ENCODE data around the gene UNC13A. TPM values are rescaled to one million over a fixed set of nuclear protein-coding genes. Genes with fewer than 3 reads are reported as not detected.

The UNC13A gene
- total RNA-seq, 4 donors from 2014 or later: 0.16 TPM; not detected in 3

GRCh38 chr19:17581211-17581874, 106.8 kb downstream of the UNC13A start:
- H3K36me3 ChIP-seq: peaks cover 48% of the 10 kb centered on the region
- H3K4me3 ChIP-seq: no peak overlapping the region
- H3K27me3 ChIP-seq: no peaks in the 10 kb centered on the region
- TF ChIP-seq, protein P1, sequence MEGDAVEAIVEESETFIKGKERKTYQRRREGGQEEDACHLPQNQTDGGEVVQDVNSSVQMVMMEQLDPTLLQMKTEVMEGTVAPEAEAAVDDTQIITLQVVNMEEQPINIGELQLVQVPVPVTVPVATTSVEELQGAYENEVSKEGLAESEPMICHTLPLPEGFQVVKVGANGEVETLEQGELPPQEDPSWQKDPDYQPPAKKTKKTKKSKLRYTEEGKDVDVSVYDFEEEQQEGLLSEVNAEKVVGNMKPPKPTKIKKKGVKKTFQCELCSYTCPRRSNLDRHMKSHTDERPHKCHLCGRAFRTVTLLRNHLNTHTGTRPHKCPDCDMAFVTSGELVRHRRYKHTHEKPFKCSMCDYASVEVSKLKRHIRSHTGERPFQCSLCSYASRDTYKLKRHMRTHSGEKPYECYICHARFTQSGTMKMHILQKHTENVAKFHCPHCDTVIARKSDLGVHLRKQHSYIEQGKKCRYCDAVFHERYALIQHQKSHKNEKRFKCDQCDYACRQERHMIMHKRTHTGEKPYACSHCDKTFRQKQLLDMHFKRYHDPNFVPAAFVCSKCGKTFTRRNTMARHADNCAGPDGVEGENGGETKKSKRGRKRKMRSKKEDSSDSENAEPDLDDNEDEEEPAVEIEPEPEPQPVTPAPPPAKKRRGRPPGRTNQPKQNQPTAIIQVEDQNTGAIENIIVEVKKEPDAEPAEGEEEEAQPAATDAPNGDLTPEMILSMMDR (IDR thresholded peaks at IDR 0.05): no peak
- no peak for TF ChIP-seq POLR2A (IDR thresholded peaks at IDR 0.05)
- no peak for TF ChIP-seq EP300 (IDR thresholded peaks at IDR 0.05)
- no peak for TF ChIP-seq POLR2AphosphoS5 (IDR thresholded peaks at IDR 0.05)
- no peak for DNase-seq (ENCODE audit: low spot score in 2 of 2)
- 87% methylated on average over 15 of the region's 19 CpGs for WGBS
- H3K27ac ChIP-seq: no peak overlapping the region
- H3K4me1 ChIP-seq: peaks cover 24% of the 10 kb centered on the region
- no peaks in the 10 kb centered on the region for H3K9me3 ChIP-seq

DNA sequence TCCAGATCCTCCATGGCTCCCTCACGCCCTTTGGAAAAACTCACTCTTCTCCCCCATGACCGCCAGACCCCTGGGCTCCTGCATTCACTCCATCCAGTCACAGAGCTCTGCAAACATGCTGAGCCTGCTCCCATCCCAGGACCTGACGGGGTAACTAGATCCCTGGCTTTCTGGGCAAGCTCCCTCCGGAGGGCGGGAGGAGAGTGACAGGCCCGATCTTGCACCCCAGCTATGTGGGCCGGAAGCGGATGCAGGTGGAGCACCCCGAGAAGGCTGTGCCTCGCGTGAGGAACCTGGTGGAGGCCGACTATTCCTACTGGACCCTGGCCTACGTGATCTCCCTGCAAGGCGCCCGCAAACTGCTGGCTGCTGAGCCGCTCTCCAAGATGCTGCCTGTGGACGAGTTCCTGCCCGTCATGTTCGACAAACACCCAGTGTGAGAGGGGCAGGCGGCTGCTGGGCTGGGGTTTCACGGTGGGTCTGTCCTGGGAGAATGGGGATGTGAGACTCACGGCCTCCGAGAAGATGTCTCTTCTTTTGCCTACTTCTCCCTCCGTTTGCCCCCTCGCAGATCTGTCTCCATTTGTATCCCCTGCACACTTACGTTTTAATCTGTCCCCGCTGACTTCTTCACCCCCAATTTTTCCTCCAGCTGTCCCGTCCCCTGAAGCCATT, 107.5 kb downstream of the UNC13A start:
- Histone ChIP-seq H3K4me1 (peaks cover 25% of the 10 kb centered on the region), H3K27me3 (no peaks in the 10 kb centered on the region), H3K4me3 (no peak overlapping the region), H3K27ac (no peak overlapping the region), H3K36me3 (peaks cover 50% of the 10 kb centered on the region), H3K9me3 (no peaks in the 10 kb centered on the region)
- TF ChIP-seq, protein P1 (IDR thresholded peaks at IDR 0.05): no peak
- TF ChIP-seq POLR2A (IDR thresholded peaks at IDR 0.05): no peak
- TF ChIP-seq EP300 (IDR thresholded peaks at IDR 0.05): no peak
- no peak for TF ChIP-seq POLR2AphosphoS5 (IDR thresholded peaks at IDR 0.05)
- WGBS: 75% methylated on average over 23 of the region's 28 CpGs
- DNase-seq (ENCODE audit: low spot score in 2 of 2): no peak

DNA sequence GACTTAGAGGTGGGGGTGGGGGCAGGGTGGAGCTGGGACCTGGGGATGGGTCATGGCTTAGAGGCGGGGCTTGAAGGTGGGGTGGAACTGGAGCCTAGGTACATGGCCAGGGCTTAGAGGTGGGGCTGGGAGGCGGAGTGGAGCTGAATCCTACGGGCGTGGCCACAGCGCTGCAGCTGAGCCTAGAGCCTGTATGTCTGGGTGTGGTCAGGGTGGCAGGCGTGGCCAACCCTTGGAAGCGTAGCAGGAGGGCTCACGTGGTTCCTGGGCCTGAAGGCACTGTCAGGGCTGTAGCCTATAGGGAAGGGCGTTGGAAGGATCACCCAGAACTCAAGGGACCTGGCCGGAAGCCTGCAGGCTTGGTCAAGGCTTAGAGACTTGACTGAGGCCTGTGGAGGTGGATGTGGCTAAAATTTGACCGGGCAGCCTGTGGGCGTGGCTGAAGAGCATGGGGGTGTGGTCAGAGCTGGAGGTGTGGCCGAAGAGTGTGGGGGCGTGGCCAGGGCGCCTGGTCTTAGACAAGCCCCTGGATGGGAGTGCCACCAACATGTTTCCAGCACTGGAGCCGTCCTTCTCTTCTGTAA, 108.4 kb downstream of the UNC13A start:
- Histone ChIP-seq H3K36me3 (peaks cover 53% of the 10 kb centered on the region), H3K27ac (no peak overlapping the region)
- 37% methylated on average over 16 of the region's 16 CpGs for WGBS

GRCh38 chr19:17577457-17578097, 110.6 kb downstream of the UNC13A start:
- Histone ChIP-seq H3K9me3 (no peaks in the 10 kb centered on the region), H3K27me3 (no peaks in the 10 kb centered on the region), H3K4me3 (no peak overlapping the region), H3K27ac (no peak overlapping the region), H3K36me3 (peaks cover 64% of the 10 kb centered on the region), H3K4me1 (peaks cover 25% of the 10 kb centered on the region)
- WGBS: 75% methylated on average over 16 of the region's 22 CpGs
- no peak for TF ChIP-seq EP300 (IDR thresholded peaks at IDR 0.05)
- no peak for DNase-seq (ENCODE audit: low spot score in 2 of 2)

More for the DNA sequence above, 108.4 kb downstream of the UNC13A start:
- Histone ChIP-seq H3K27me3 (no peaks in the 10 kb centered on the region), H3K4me3 (no peak overlapping the region), H3K4me1 (peaks cover 25% of the 10 kb centered on the region), H3K9me3 (no peaks in the 10 kb centered on the region)
- TF ChIP-seq POLR2A (IDR thresholded peaks at IDR 0.05) (no peak), POLR2AphosphoS5 (IDR thresholded peaks at IDR 0.05) (no peak), EP300 (IDR thresholded peaks at IDR 0.05) (no peak)
- TF ChIP-seq, protein P1 (IDR thresholded peaks at IDR 0.05): no peak
- no peak for DNase-seq (ENCODE audit: low spot score in 2 of 2)

GRCh38 chr19:17576758-17577456, 111.2 kb downstream of the UNC13A start:
- H3K4me3 ChIP-seq: no peak overlapping the region
- no peaks in the 10 kb centered on the region for H3K9me3 ChIP-seq
- H3K27ac ChIP-seq: no peak overlapping the region
- H3K36me3 ChIP-seq: peaks cover 64% of the 10 kb centered on the region
- DNase-seq (ENCODE audit: low spot score in 2 of 2): peak in 1 of 2 donors; percentile 87
- TF ChIP-seq EP300 (IDR thresholded peaks at IDR 0.05): no peak
- no peak for TF ChIP-seq POLR2AphosphoS5 (IDR thresholded peaks at IDR 0.05)
- TF ChIP-seq, protein P1 (IDR thresholded peaks at IDR 0.05): no peak
- no peak for TF ChIP-seq POLR2A (IDR thresholded peaks at IDR 0.05)
- H3K27me3 ChIP-seq: no peaks in the 10 kb centered on the region
- peaks cover 25% of the 10 kb centered on the region for H3K4me1 ChIP-seq
- WGBS: 48% methylated on average over 22 of the region's 34 CpGs

Data from suprapubic skin (tissue), 4 donors.